Testis (tissue), 2 donors: ENCODE results near the gene SCAP.

Experiments used
- POLR2A ChIP-seq: fragments of 450-650 bp; IDR thresholded peaks from one replicate; pipeline ENCODE4 v1.6.1; 2017; ENCODE audit warnings: antibody characterized with exemption, mild to moderate bottlenecking, moderate library complexity
- TF ChIP-seq, protein P1 (sequence below), 3 experiments: fragments of 450-650 bp in 2 of 3; fragments of 200-600 bp in 1 of 3; sonication (generic) in 1 of 3; IDR thresholded peaks; one replicate each; pipeline ENCODE4 v1.5.1; 2016 to 2019; ENCODE audit warnings: antibody characterized with exemption in 3 of 3, mild to moderate bottlenecking in 2 of 3, moderate library complexity in 1 of 3

- TF ChIP-seq, protein P1, sequence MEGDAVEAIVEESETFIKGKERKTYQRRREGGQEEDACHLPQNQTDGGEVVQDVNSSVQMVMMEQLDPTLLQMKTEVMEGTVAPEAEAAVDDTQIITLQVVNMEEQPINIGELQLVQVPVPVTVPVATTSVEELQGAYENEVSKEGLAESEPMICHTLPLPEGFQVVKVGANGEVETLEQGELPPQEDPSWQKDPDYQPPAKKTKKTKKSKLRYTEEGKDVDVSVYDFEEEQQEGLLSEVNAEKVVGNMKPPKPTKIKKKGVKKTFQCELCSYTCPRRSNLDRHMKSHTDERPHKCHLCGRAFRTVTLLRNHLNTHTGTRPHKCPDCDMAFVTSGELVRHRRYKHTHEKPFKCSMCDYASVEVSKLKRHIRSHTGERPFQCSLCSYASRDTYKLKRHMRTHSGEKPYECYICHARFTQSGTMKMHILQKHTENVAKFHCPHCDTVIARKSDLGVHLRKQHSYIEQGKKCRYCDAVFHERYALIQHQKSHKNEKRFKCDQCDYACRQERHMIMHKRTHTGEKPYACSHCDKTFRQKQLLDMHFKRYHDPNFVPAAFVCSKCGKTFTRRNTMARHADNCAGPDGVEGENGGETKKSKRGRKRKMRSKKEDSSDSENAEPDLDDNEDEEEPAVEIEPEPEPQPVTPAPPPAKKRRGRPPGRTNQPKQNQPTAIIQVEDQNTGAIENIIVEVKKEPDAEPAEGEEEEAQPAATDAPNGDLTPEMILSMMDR (IDR thresholded peaks at IDR 0.05): no peak
- no peak for TF ChIP-seq POLR2A
These were observed 108.1 kb downstream of the SCAP start for GRCh38 chr3:47367631-47368030.
